IMR-90 (cell line): ENCODE measurements around the gene NLRC3. TPM values are rescaled to one million over a fixed set of nuclear protein-coding genes. Genes with fewer than 3 reads are reported as not detected.

Source experiments
- ATAC-seq: fragments of 200-7000 bp; cut with Tn5 transposase; 2 replicates; pipeline ENCODE4 v1.9.1; 2020; ENCODE audit warnings: low read depth, mild to moderate bottlenecking, moderate library complexity
- BruUV-seq: library from RNA; stranded (reverse); fragments of 400-500 nt; replicated peaks from 2 replicates; lab custom pipeline; 2021; lab: Mats Ljungman, UMichigan
- CTCF ChIA-PET: fragments of 300-600 bp; formaldehyde crosslinking; extraction: SDS; loops from one replicate; lab custom pipeline; 2021; ENCODE audit warnings: antibody characterized with exemption; lab: Yijun Ruan, JAX
- POLR2A ChIA-PET: fragments of 300-600 bp; sonication (Branson Sonifier 250); formaldehyde crosslinking; loops from one replicate; lab custom pipeline; 2022; ENCODE audit warnings: antibody characterized with exemption; ENCODE audit not compliant: unreplicated experiment; lab: Charles Lee
- DNase-seq: peaks from one replicate; pipeline ENCODE4 v3.0.0; 2013
- H2AFZ ChIP-seq: replicated peaks from 2 replicates; pipeline ENCODE3; 2013; ENCODE audit warnings: low read length, mild to moderate bottlenecking; ENCODE audit not compliant: poor library complexity
- H2AK5ac ChIP-seq: 2 replicates; pipeline ENCODE4 v1.6.1; 2013; ENCODE audit warnings: low read depth, low read length, inconsistent platforms
- H2AK9ac ChIP-seq: replicated peaks from 2 replicates; pipeline ENCODE3; 2013; ENCODE audit warnings: mild to moderate bottlenecking, low read depth, low read length, moderate library complexity; ENCODE audit not compliant: poor library complexity
- H2BK120ac ChIP-seq: 2 replicates; pipeline ENCODE4 v1.6.1; 2013; ENCODE audit warnings: low read depth, low read length, inconsistent platforms
- H2BK15ac ChIP-seq: 3 replicates; pipeline ENCODE4 v1.6.1; 2013; ENCODE audit warnings: low read depth, low read length, inconsistent platforms
- H2BK20ac ChIP-seq: 2 replicates; pipeline ENCODE4 v1.6.1; 2013; ENCODE audit warnings: low read depth, mild to moderate bottlenecking, inconsistent platforms, low read length, moderate library complexity
- H2BK5ac ChIP-seq: 2 replicates; pipeline ENCODE4 v1.6.1; 2013; ENCODE audit warnings: mild to moderate bottlenecking, low read depth, low read length, inconsistent platforms; ENCODE audit not compliant: poor library complexity, severe bottlenecking
- H3K14ac ChIP-seq: replicated peaks from 2 replicates; pipeline ENCODE4 v1.6.1; 2013; ENCODE audit warnings: low read depth, low read length, inconsistent platforms
- H3K18ac ChIP-seq: 2 replicates; pipeline ENCODE4 v1.6.1; 2013; ENCODE audit warnings: low read depth, low read length, control low read depth
- H3K23ac ChIP-seq: 2 replicates; pipeline ENCODE4 v1.6.1; 2013; ENCODE audit warnings: low read depth, low read length, inconsistent platforms
- H3K27ac ChIP-seq: 2 replicates; pipeline ENCODE4 v1.5.1; 2013; ENCODE audit warnings: mild to moderate bottlenecking, control low read depth, low read length; ENCODE audit not compliant: insufficient read depth
- H3K27me3 ChIP-seq: 2 replicates; pipeline ENCODE4 v1.6.1; 2013; ENCODE audit warnings: low read length; ENCODE audit not compliant: control insufficient read depth, insufficient read depth
- H3K36me3 ChIP-seq: 2 replicates; pipeline ENCODE4 v1.6.1; 2013; ENCODE audit warnings: low read length, mixed read lengths; ENCODE audit not compliant: control insufficient read depth, insufficient read depth
- H3K4ac ChIP-seq: 2 replicates; pipeline ENCODE4 v1.6.1; 2013; ENCODE audit warnings: low read depth, low read length, inconsistent platforms
- H3K4me1 ChIP-seq: 2 replicates; pipeline ENCODE4 v1.6.1; 2013; ENCODE audit warnings: low read length, mixed read lengths; ENCODE audit not compliant: control insufficient read depth, insufficient read depth
- H3K4me2 ChIP-seq: 2 replicates; pipeline ENCODE4 v1.6.1; 2013; ENCODE audit warnings: low read depth, mild to moderate bottlenecking, control low read depth, low read length, moderate library complexity
- H3K4me3 ChIP-seq: 2 replicates; pipeline ENCODE4 v1.5.1; 2013; ENCODE audit warnings: low read depth, mild to moderate bottlenecking, control low read depth, low read length, moderate library complexity; ENCODE audit not compliant: insufficient read depth
- H3K56ac ChIP-seq: 2 replicates; pipeline ENCODE4 v1.6.1; 2013; ENCODE audit warnings: low read length, inconsistent platforms; ENCODE audit not compliant: insufficient read depth; ENCODE audit errors: extremely low read depth
- H3K79me1 ChIP-seq, 2 experiments: 2 replicates each; pipeline ENCODE4 v1.6.1; 2013; ENCODE audit warnings: low read length in 2 of 2, inconsistent platforms in 1 of 2, low read depth in 1 of 2
- H3K9ac ChIP-seq: 2 replicates; pipeline ENCODE4 v1.6.1; 2013; ENCODE audit warnings: low read depth, low read length, control low read depth
- H3K9me1 ChIP-seq: 2 replicates; pipeline ENCODE4 v1.6.1; 2013; ENCODE audit warnings: low read length, inconsistent platforms; ENCODE audit not compliant: insufficient read depth
- H3K9me3 ChIP-seq: 2 replicates; pipeline ENCODE4 v1.6.1; 2013; ENCODE audit warnings: low read length; ENCODE audit not compliant: control insufficient read depth, insufficient read depth
- H4K20me1 ChIP-seq: 2 replicates; pipeline ENCODE4 v1.6.1; 2013; ENCODE audit warnings: low read length, inconsistent platforms; ENCODE audit not compliant: insufficient read depth
- H4K5ac ChIP-seq: 2 replicates; pipeline ENCODE4 v1.6.1; 2013; ENCODE audit warnings: mild to moderate bottlenecking, low read depth, low read length, control low read depth
- H4K8ac ChIP-seq, 2 experiments: 2 replicates each; pipeline ENCODE4 v1.6.1; 2013; ENCODE audit warnings: low read depth in 2 of 2, low read length in 2 of 2, control low read depth in 1 of 2, inconsistent platforms in 1 of 2
- H4K91ac ChIP-seq: 2 replicates; pipeline ENCODE4 v1.6.1; 2013; ENCODE audit warnings: low read depth, low read length, inconsistent platforms; ENCODE audit not compliant: insufficient read depth
- BHLHE40 ChIP-seq: fragments of 150-350 bp; IDR thresholded peaks from 2 replicates; pipeline ENCODE4 v1.6.1; 2016; ENCODE audit warnings: mild to moderate bottlenecking, low read depth, low read length
- CHD1 ChIP-seq: IDR thresholded peaks from 2 replicates; pipeline ENCODE4 v1.6.1; 2012; ENCODE audit warnings: low read depth, low read length, improper control_type of control experiment
- CTCF ChIP-seq: conservative IDR thresholded peaks from 2 replicates; pipeline ENCODE4 v1.5.1; 2012; ENCODE audit warnings: mild to moderate bottlenecking, low read depth, low read length, improper control_type of control experiment
- ELK1 ChIP-seq: fragments of 150-350 bp; IDR thresholded peaks from 2 replicates; pipeline ENCODE4 v1.6.1; 2016; ENCODE audit warnings: low read depth, mild to moderate bottlenecking, low read length, moderate library complexity, borderline replicate concordance
- FOS ChIP-seq: fragments of 150-350 bp; IDR thresholded peaks from 2 replicates; pipeline ENCODE4 v1.6.1; 2016; ENCODE audit warnings: low read depth, low read length
- MAZ ChIP-seq: IDR thresholded peaks from 2 replicates; pipeline ENCODE4 v1.6.1; 2012; ENCODE audit warnings: low read depth, mild to moderate bottlenecking, low read length, improper control_type of control experiment, moderate library complexity, borderline replicate concordance
- POLR2A ChIP-seq: IDR thresholded peaks from 2 replicates; pipeline ENCODE4 v1.6.1; 2012; ENCODE audit warnings: mild to moderate bottlenecking, low read depth, low read length
- RCOR1 ChIP-seq: IDR thresholded peaks from 2 replicates; pipeline ENCODE4 v1.6.1; 2012; ENCODE audit warnings: mild to moderate bottlenecking, low read length, improper control_type of control experiment; ENCODE audit not compliant: insufficient replicate concordance
- SMC3 ChIP-seq: fragments of 150-350 bp; IDR thresholded peaks from 2 replicates; pipeline ENCODE4 v1.6.1; 2016; ENCODE audit warnings: low read depth, mild to moderate bottlenecking, antibody characterized with exemption, low read length, moderate library complexity
- WGBS, 2 experiments: methylation state at CpG; one replicate each; pipeline versions ENCODE4 v1.1.5 to v1.1.7; 2013; ENCODE audit warnings: missing lambda C conversion rate in 2 of 2; ENCODE audit not compliant: insufficient read length in 1 of 2; ENCODE audit errors: extremely low coverage in 2 of 2; 5-methylcytosine and 5-hydroxymethylcytosine counted together
- dilution Hi-C: fragments of 300-500 bp; cut with HindIII; formaldehyde crosslinking; loops from one replicate; pipeline ENCODE4 v1.14.3; 2018; ENCODE audit warnings: low sequenced_read_pairs; ENCODE audit not compliant: unreplicated experiment
- in situ Hi-C: fragments of 300-500 bp; cut with MboI; formaldehyde crosslinking; loops from 3 replicates; pipeline ENCODE4 v1.14.3; 2019; ENCODE audit warnings: low sequenced_read_pairs, inconsistent platforms, mixed read lengths
- intact Hi-C: fragments of 100-400 bp; cut with micrococcal nuclease; formaldehyde crosslinking; loops from 2 replicates; pipeline ENCODE4 v1.10.0; 2022
- polyA plus RNA-seq, 3 experiments: library from polyadenylated mRNA; depleted of rRNA; stranded (reverse); fragments of >200 nt; gene quantifications; 2 replicates each; pipeline ENCODE4 v1.2.3, GENCODE V29; 2012; ENCODE audit warnings: low replicate concordance in 1 of 3
- total RNA-seq: library from RNA; depleted of rRNA; stranded (reverse); fragments of >200 nt; gene quantifications from 2 replicates; pipeline ENCODE4 v1.2.3, GENCODE V29; 2012

Gene NLRC3
- total and polyA plus RNA-seq, 2 of the 4 experiments (the other 2 are of a cell fraction) = not detected

GRCh38 chr16:3607634-3608033 is 30.4 kb upstream of the NLRC3 start:
- in situ Hi-C loops = no loop called here

More at GRCh38 chr16:3607634-3608033, 30.4 kb upstream of the NLRC3 start:
- Histone ChIP-seq H3K4me2 (no peak overlapping the region), H3K14ac (no peak overlapping the region), H4K91ac (no peak overlapping the region), H3K56ac (no peak overlapping the region), H2BK15ac (no peak overlapping the region), H4K20me1 (no peaks in the 10 kb centered on the region), H2BK20ac (no peak overlapping the region), H3K23ac (no peak overlapping the region), H2BK120ac (no peak overlapping the region), H2AK9ac (no peak overlapping the region), H3K4me1 (peaks cover 5% of the 10 kb centered on the region), H3K27me3 (no peaks in the 10 kb centered on the region), H3K27ac (no peak overlapping the region), H4K8ac (no peak overlapping the region), H4K5ac (no peak overlapping the region), H3K9me3 (no peaks in the 10 kb centered on the region), H3K79me1 (peaks cover 21 to 32% of the 10 kb centered on the region in 2 experiments), H3K9me1 (peaks cover 8% of the 10 kb centered on the region), H2AK5ac (no peak overlapping the region), H3K4ac (no peak overlapping the region), H2BK5ac (no peak overlapping the region), H3K18ac (no peak overlapping the region), H3K9ac (no peak overlapping the region), H3K4me3 (no peak overlapping the region), H2AFZ (no peak overlapping the region), H3K36me3 (peaks cover 12% of the 10 kb centered on the region; the same call in 1 of the 2 replicates)
- ATAC-seq (no peak), DNase-seq (no peak)
- no CpG with 5 or more reads among the region's 2 CpGs for WGBS, 2 experiments
- TF ChIP-seq POLR2A (no peak), ELK1 (no peak), BHLHE40 (no peak), RCOR1 (no peak), SMC3 (no peak), FOS (no peak), CHD1 (no peak), CTCF (no peak), MAZ (no peak)
- intact Hi-C loops = loop anchor here (2.0 kb wide), 1 partner anchor 81 kb away; no protein-coding TSS in a partner anchor
- ChIA-PET CTCF (no interaction called here), POLR2A (no interaction called here)
- dilution Hi-C loops = no loop called here
- BruUV-seq = no TSS peak
